Sigmoid colon (tissue), 4 donors: ENCODE data around the gene CD302.

ENCODE experiments used
- CTCF ChIP-seq, 4 experiments: fragments of 450-650 bp in 3 of 4; fragments of 200-600 bp in 1 of 4; IDR thresholded peaks; one replicate each; pipeline ENCODE4 v1.5.1; 2016 to 2019; ENCODE audit warnings: antibody characterized with exemption in 4 of 4, mild to moderate bottlenecking in 3 of 4, moderate library complexity in 2 of 4
- EP300 ChIP-seq, 4 donors: sonication (generic); formaldehyde crosslinking; IDR thresholded peaks; one replicate each; pipeline ENCODE4 v1.6.1; 2017; ENCODE audit warnings: antibody characterized with exemption in 4 of 4
- POLR2A ChIP-seq, 2 donors: fragments of 450-650 bp; IDR thresholded peaks; one replicate each; pipeline ENCODE4 v1.6.1; 2016; ENCODE audit warnings: antibody characterized with exemption in 2 of 2, mild to moderate bottlenecking in 2 of 2, moderate library complexity in 2 of 2
- POLR2AphosphoS5 ChIP-seq, 4 donors: sonication (generic); formaldehyde crosslinking; IDR thresholded peaks; one replicate each; pipeline ENCODE4 v1.6.1; 2017; ENCODE audit warnings: antibody characterized with exemption in 4 of 4

GRCh38 chr2:159828738-159829137, 30.7 kb upstream of the CD302 start:
- no peak for TF ChIP-seq POLR2A (IDR thresholded peaks at IDR 0.05)
- TF ChIP-seq POLR2AphosphoS5 (IDR thresholded peaks at IDR 0.05) = no peak
- no peak for TF ChIP-seq CTCF (IDR thresholded peaks at IDR 0.05)
- no peak for TF ChIP-seq EP300 (IDR thresholded peaks at IDR 0.05)
